IPS DF 19.7 (cell line): Measurements from ENCODE around the gene GREB1L.
"Not testable (repeated sequence)": the region's sequence is repeated elsewhere in the genome, so short reads cannot be mapped to it uniquely, and the experiment has no call there.

Experiments
- DNase-seq: peaks from one replicate; pipeline ENCODE4 v3.0.0-alpha.2; 2013; ENCODE audit warnings: low read depth, low spot score

GREB1L gene

GRCh38 chr18:21305621-21306020 lies 63.6 kb downstream of the GREB1L start:
- DNase-seq: no peak

GRCh38 chr18:21306368-21306767 lies 64.3 kb downstream of the GREB1L start:
- DNase-seq: no peak

- DNase-seq: no peak
Measured at GRCh38 chr18:21307578-21307977, 65.5 kb downstream of the GREB1L start.

- DNase-seq: no peak
Measured at GRCh38 chr18:21309248-21309647, 67.2 kb downstream of the GREB1L start.

GRCh38 chr18:21311980-21312379 lies 69.9 kb downstream of the GREB1L start:
- not testable (repeated sequence) for DNase-seq

- DNase-seq: no peak
Measured at GRCh38 chr18:21313576-21313975, 71.5 kb downstream of the GREB1L start.

GRCh38 chr18:21314724-21315123 lies 72.7 kb downstream of the GREB1L start:
- no peak for DNase-seq

- DNase-seq: not testable (repeated sequence)
Measured at GRCh38 chr18:21315126-21315525, 73.1 kb downstream of the GREB1L start.

- peak; percentile 35 for DNase-seq
Measured at GRCh38 chr18:21315741-21316197, 73.7 kb downstream of the GREB1L start.

GRCh38 chr18:21316296-21316695 lies 74.3 kb downstream of the GREB1L start:
- no peak for DNase-seq

GRCh38 chr18:21321711-21322110 lies 79.7 kb downstream of the GREB1L start:
- no peak for DNase-seq

GRCh38 chr18:21327101-21327500 lies 85.1 kb downstream of the GREB1L start:
- no peak for DNase-seq

- DNase-seq: no peak
Measured at GRCh38 chr18:21330122-21330701, 88.2 kb downstream of the GREB1L start.

GRCh38 chr18:21331065-21331464 lies 89.0 kb downstream of the GREB1L start:
- no peak for DNase-seq

GRCh38 chr18:21335927-21336488 lies 94.0 kb downstream of the GREB1L start:
- DNase-seq: no peak

GRCh38 chr18:21336846-21337245 lies 94.8 kb downstream of the GREB1L start:
- DNase-seq: no peak

GRCh38 chr18:21341141-21341540 lies 99.1 kb downstream of the GREB1L start:
- DNase-seq: no peak

GRCh38 chr18:21342372-21342771 lies 100.3 kb downstream of the GREB1L start:
- no peak for DNase-seq

GRCh38 chr18:21344860-21345259 lies 102.8 kb downstream of the GREB1L start:
- DNase-seq: no peak

- DNase-seq: no peak
Measured at GRCh38 chr18:21345840-21346239, 103.8 kb downstream of the GREB1L start.

GRCh38 chr18:21359746-21360145 lies 117.7 kb downstream of the GREB1L start:
- DNase-seq: no peak

GRCh38 chr18:21361307-21361880 lies 119.4 kb downstream of the GREB1L start:
- DNase-seq: no peak

GRCh38 chr18:21362831-21363230 lies 120.8 kb downstream of the GREB1L start:
- DNase-seq: no peak
